ENCODE results near the gene CCRL2. TPM values are rescaled to one million over a fixed set of nuclear protein-coding genes. Genes with fewer than 3 reads are reported as not detected.

The CCRL2 gene
- total and polyA plus RNA-seq, 2 of the 8 experiments (the other 6 are each of a cell fraction or from before 2014, with no cell fraction given), result not detected

- no peak overlapping the region for H3K18ac ChIP-seq (ENCODE audit: extremely low read depth, low read length)
- H4K91ac ChIP-seq (replicated peaks; ENCODE audit: insufficient read length, low read length), result no peak overlapping the region
- H2BK120ac ChIP-seq (replicated peaks; ENCODE audit: low read depth, low read length), result no peak overlapping the region
- WGBS, 2 experiments (ENCODE audit: extremely low coverage in 1 of 2, insufficient coverage in 1 of 2, insufficient read length in 1 of 2, insufficient replicate concordance in 2 of 2, low coverage in 1 of 2, low lambda C conversion rate in 2 of 2, missing lambda C conversion rate in 1 of 2), result 33% methylated on average over 2 of the region's 2 CpGs; no CpG with 5 or more reads in 1 of the 2 experiments
- POLR2A ChIA-PET (ENCODE audit: partially characterized antibody), result no interaction called here
- no peaks in the 10 kb centered on the region for H3K79me1 ChIP-seq (ENCODE audit: low read depth, low read length)
- no peak overlapping the region for H3K4me3 ChIP-seq (ENCODE audit: extremely low read depth in 1 of 4, insufficient read depth in 2 of 4, low read depth in 3 of 4, low read length in 4 of 4)
- no peak overlapping the region for H2BK20ac ChIP-seq (ENCODE audit: low read length)
- H4K5ac ChIP-seq (ENCODE audit: insufficient read length, low read depth, low read length), result no peak overlapping the region
- H3K23me2 ChIP-seq (ENCODE audit: low read depth, low read length), result no peaks in the 10 kb centered on the region
- FAIRE-seq (no peak), DNase-seq (ENCODE audit: low read depth in 1 of 2, low spot score in 2 of 2) (no peak)
- no peak overlapping the region for H2AFZ ChIP-seq (ENCODE audit: low read length)
- H3K4me2 ChIP-seq (ENCODE audit: insufficient read depth in 1 of 2, low read depth in 2 of 2, low read length in 2 of 2), result no peak overlapping the region
- CTCF ChIA-PET (ENCODE audit: partially characterized antibody), result interaction anchor here (12.9 kb wide), 1 partner anchor 160 kb away, joined by 164 read pairs; no protein-coding TSS in a partner anchor
- no peak for TF ChIP-seq SP4 (IDR thresholded peaks at IDR 0.05; ENCODE audit: low read length)
- TF ChIP-seq NRF1 (IDR thresholded peaks at IDR 0.05; ENCODE audit: low read depth, low read length), result no peak
- no peak for TF ChIP-seq SRF (IDR thresholded peaks at IDR 0.05; ENCODE audit: low read depth, low read length)
- H3K27me3 ChIP-seq (replicated peaks in 1 of 4; ENCODE audit: control insufficient read depth in 3 of 4, extremely low read depth in 1 of 4, insufficient read depth in 3 of 4, low read length in 3 of 4), result no peaks in the 10 kb centered on the region
- H3K79me2 ChIP-seq (ENCODE audit: control insufficient read depth in 1 of 2, insufficient read depth in 2 of 2, low read length in 2 of 2), result no peaks in the 10 kb centered on the region
- H2BK5ac ChIP-seq (ENCODE audit: low read depth, low read length), result no peak overlapping the region
- no peak overlapping the region for H3K4ac ChIP-seq (replicated peaks; ENCODE audit: insufficient read length, low read depth, low read length)
- no peak overlapping the region for H4K8ac ChIP-seq (ENCODE audit: extremely low read depth, insufficient read depth, low read length)
- no peaks in the 10 kb centered on the region for H3K9me3 ChIP-seq (ENCODE audit: insufficient read depth in 2 of 2, low read depth in 1 of 2, low read length in 1 of 2)
- no peak overlapping the region for H3K9ac ChIP-seq (replicated peaks in 1 of 4; ENCODE audit: extremely low read depth in 1 of 4, low read depth in 3 of 4, low read length in 3 of 4)
- no peak overlapping the region for H3K14ac ChIP-seq (ENCODE audit: insufficient read length)
- H3K27ac ChIP-seq (ENCODE audit: low read depth, low read length), result no peak overlapping the region
- H2AK5ac ChIP-seq (ENCODE audit: low read depth, low read length), result no peak overlapping the region
- H3K23ac ChIP-seq (ENCODE audit: insufficient read length), result no peak overlapping the region
- no peaks in the 10 kb centered on the region for H4K20me1 ChIP-seq (replicated peaks in 1 of 2; ENCODE audit: control insufficient read depth in 1 of 2, insufficient read depth in 2 of 2, low read length in 2 of 2)
- no peak overlapping the region for H2BK15ac ChIP-seq (ENCODE audit: low read length)
- peaks cover 1 to 12% (median 6%) of the 10 kb centered on the region in 4 experiments; a peak in 6 of 7 replicates for H3K4me1 ChIP-seq (replicated peaks in 1 of 4; ENCODE audit: control insufficient read depth in 3 of 4, insufficient read depth in 4 of 4, low read length in 3 of 4)
- no peak overlapping the region for H2BK12ac ChIP-seq (ENCODE audit: low read depth, low read length)
- no peaks in the 10 kb centered on the region for H3K36me3 ChIP-seq (ENCODE audit: control insufficient read depth in 2 of 4, insufficient read depth in 4 of 4, low read length in 3 of 4)
- H3K56ac ChIP-seq (replicated peaks; ENCODE audit: insufficient read length, low read depth, low read length), result no peak overlapping the region
These were observed 31.2 kb upstream of the CCRL2 start for GRCh38 chr3:46375814-46376213.

Data from H1 (cell line).